Neural progenitor cell (in vitro differentiated cells): ENCODE data around the gene TMEM178B. TPM values are rescaled to one million over a fixed set of nuclear protein-coding genes. Genes with fewer than 3 reads are reported as not detected.

ENCODE experiments used
- DNase-seq: peaks from one replicate; pipeline ENCODE4 v3.0.0-alpha.2; 2016; ENCODE audit warnings: low spot score
- H2AFZ ChIP-seq: fragments of 200-600 bp; sonication (generic); replicated peaks from 2 replicates; pipeline ENCODE4 v1.6.1; 2016; ENCODE audit warnings: antibody characterized with exemption
- H3F3A ChIP-seq: fragments of 200-600 bp; sonication (generic); 2 replicates; pipeline ENCODE4 v1.6.1; 2016; ENCODE audit warnings: antibody characterized with exemption, low read depth
- H3K27ac ChIP-seq: fragments of 200-600 bp; sonication (generic); 2 replicates; pipeline ENCODE4 v1.5.1; 2016; ENCODE audit warnings: mild to moderate bottlenecking
- H3K27me3 ChIP-seq: fragments of 200-600 bp; sonication (generic); 2 replicates; pipeline ENCODE4 v1.6.1; 2016; ENCODE audit warnings: mild to moderate bottlenecking, moderate library complexity
- H3K36me3 ChIP-seq: fragments of 200-600 bp; sonication (generic); 2 replicates; pipeline ENCODE4 v1.5.1; 2016
- H3K4me1 ChIP-seq: fragments of 200-600 bp; sonication (generic); 2 replicates; pipeline ENCODE4 v1.6.1; 2016; ENCODE audit warnings: mixed run types
- H3K4me2 ChIP-seq: fragments of 200-600 bp; sonication (generic); 2 replicates; pipeline ENCODE4 v1.6.1; 2016
- H3K4me3 ChIP-seq: fragments of 200-600 bp; sonication (generic); 2 replicates; pipeline ENCODE4 v1.5.1; 2016
- H3K79me2 ChIP-seq: fragments of 200-600 bp; sonication (generic); 2 replicates; pipeline ENCODE4 v1.6.1; 2016; ENCODE audit warnings: low read depth
- H3K9ac ChIP-seq: fragments of 200-600 bp; sonication (generic); 2 replicates; pipeline ENCODE4 v1.6.1; 2016
- H3K9me3 ChIP-seq: fragments of 200-600 bp; sonication (generic); 2 replicates; pipeline ENCODE4 v1.5.1; 2016; ENCODE audit warnings: low read depth
- H4K20me1 ChIP-seq: fragments of 200-600 bp; sonication (generic); 2 replicates; pipeline ENCODE4 v1.6.1; 2016; ENCODE audit warnings: low read depth
- H3K27ac Mint-ChIP-seq: 3 replicates; pipeline ENCODE4 v1.8.0; 2021; ENCODE audit warnings: mixed read lengths
- H3K27me3 Mint-ChIP-seq: 2 replicates; pipeline ENCODE4 v1.8.0; 2022; ENCODE audit warnings: low read depth, mild to moderate bottlenecking, inconsistent platforms, moderate library complexity, mixed read lengths; ENCODE audit not compliant: insufficient read depth
- H3K36me3 Mint-ChIP-seq: 3 replicates; pipeline ENCODE4 v1.8.0; 2021; ENCODE audit warnings: mixed read lengths
- H3K4me1 Mint-ChIP-seq: 3 replicates; pipeline ENCODE4 v1.8.0; 2021; ENCODE audit warnings: mixed read lengths
- H3K4me3 Mint-ChIP-seq: 3 replicates; pipeline ENCODE4 v1.8.0; 2021; ENCODE audit warnings: mild to moderate bottlenecking, moderate library complexity, mixed read lengths
- H3K9me3 Mint-ChIP-seq: 3 replicates; pipeline ENCODE4 v1.8.0; 2020; ENCODE audit warnings: mixed read lengths
- CTCF ChIP-seq: fragments of 200-600 bp; sonication (generic); IDR thresholded peaks from 2 replicates; pipeline ENCODE4 v1.5.1; 2017; ENCODE audit warnings: antibody characterized with exemption, mild to moderate bottlenecking
- EZH2 ChIP-seq: fragments of 200-600 bp; sonication (generic); IDR thresholded peaks from 2 replicates; pipeline ENCODE4 v1.6.1; 2017; ENCODE audit warnings: antibody characterized with exemption, mild to moderate bottlenecking, moderate library complexity
- EZH2phosphoT487 ChIP-seq: fragments of 200-600 bp; sonication (generic); IDR thresholded peaks from 2 replicates; pipeline ENCODE4 v1.6.1; 2017; ENCODE audit warnings: antibody characterized with exemption
- total RNA-seq: library from RNA; depleted of rRNA; stranded (reverse); fragments of >200 nt; gene quantifications from 2 replicates; pipeline ENCODE4 v1.2.3, GENCODE V29; 2015; ENCODE audit warnings: low replicate concordance

TMEM178B gene
- total RNA-seq, 1 donor from 2014 or later = 2.9 TPM

- H3K4me2 ChIP-seq = no peak overlapping the region
- H3K27me3 ChIP-seq = no peaks in the 10 kb centered on the region
- H3K4me3 Mint-ChIP-seq = no peak overlapping the region
- H3K27ac ChIP-seq = no peak overlapping the region
- peaks cover under 1% of the 10 kb centered on the region for H3K4me1 ChIP-seq
- H3K79me2 ChIP-seq = no peaks in the 10 kb centered on the region
- H3K27me3 Mint-ChIP-seq = peaks cover 2% of the 10 kb centered on the region
- H3F3A ChIP-seq = peaks cover under 1% of the 10 kb centered on the region
- DNase-seq = no peak
- H3K27ac Mint-ChIP-seq = no peak overlapping the region
- no peak overlapping the region for H3K4me3 ChIP-seq
- H3K4me1 Mint-ChIP-seq = peaks cover 2% of the 10 kb centered on the region
- no peaks in the 10 kb centered on the region for H3K36me3 Mint-ChIP-seq
- no peaks in the 10 kb centered on the region for H3K9me3 Mint-ChIP-seq
- no peaks in the 10 kb centered on the region for H3K9me3 ChIP-seq
- no peaks in the 10 kb centered on the region for H3K36me3 ChIP-seq
- H3K9ac ChIP-seq = no peak overlapping the region
- TF ChIP-seq EZH2 (no peak), EZH2phosphoT487 (no peak), CTCF (no peak)
- no peaks in the 10 kb centered on the region for H4K20me1 ChIP-seq
- no peak overlapping the region for H2AFZ ChIP-seq
These were observed 275.5 kb downstream of the TMEM178B start for GRCh38 chr7:141349338-141349737.

GRCh38 chr7:141349804-141350203, 275.9 kb downstream of the TMEM178B start:
- H3K4me1 Mint-ChIP-seq = peaks cover 7% of the 10 kb centered on the region
- no peaks in the 10 kb centered on the region for H3K36me3 Mint-ChIP-seq
- H3K9me3 Mint-ChIP-seq = no peaks in the 10 kb centered on the region
- no peak overlapping the region for H3K4me3 ChIP-seq
- peaks cover 5% of the 10 kb centered on the region for H3F3A ChIP-seq
- H3K4me2 ChIP-seq = no peak overlapping the region
- no peak overlapping the region for H3K27ac ChIP-seq
- H3K27ac Mint-ChIP-seq = no peak overlapping the region
- H3K79me2 ChIP-seq = no peaks in the 10 kb centered on the region
- H4K20me1 ChIP-seq = no peaks in the 10 kb centered on the region
- DNase-seq = no peak
- peaks cover 6% of the 10 kb centered on the region for H3K27me3 Mint-ChIP-seq
- H2AFZ ChIP-seq = no peak overlapping the region
- no peak overlapping the region for H3K9ac ChIP-seq
- H3K36me3 ChIP-seq = no peaks in the 10 kb centered on the region
- H3K4me1 ChIP-seq = peaks cover 6% of the 10 kb centered on the region
- H3K9me3 ChIP-seq = no peaks in the 10 kb centered on the region
- TF ChIP-seq CTCF = no peak
- no peak for TF ChIP-seq EZH2
- no peak for TF ChIP-seq EZH2phosphoT487
- no peaks in the 10 kb centered on the region for H3K27me3 ChIP-seq
- H3K4me3 Mint-ChIP-seq = no peak overlapping the region

GRCh38 chr7:141351175-141351574, 277.3 kb downstream of the TMEM178B start:
- no peaks in the 10 kb centered on the region for H3K79me2 ChIP-seq
- H3K27me3 Mint-ChIP-seq = peaks cover 4% of the 10 kb centered on the region
- no peak overlapping the region for H3K27ac Mint-ChIP-seq
- peaks cover 13% of the 10 kb centered on the region for H3K4me1 Mint-ChIP-seq
- no peak for TF ChIP-seq EZH2phosphoT487
- TF ChIP-seq CTCF = no peak
- TF ChIP-seq EZH2 = no peak
- no peaks in the 10 kb centered on the region for H3K36me3 Mint-ChIP-seq
- H3F3A ChIP-seq = peaks cover 8% of the 10 kb centered on the region
- H3K27me3 ChIP-seq = no peaks in the 10 kb centered on the region
- H3K9ac ChIP-seq = no peak overlapping the region
- H3K4me3 ChIP-seq = no peak overlapping the region
- no peaks in the 10 kb centered on the region for H4K20me1 ChIP-seq
- no peak overlapping the region for H3K4me2 ChIP-seq
- H3K36me3 ChIP-seq = no peaks in the 10 kb centered on the region
- no peaks in the 10 kb centered on the region for H3K9me3 ChIP-seq
- H3K4me3 Mint-ChIP-seq = no peak overlapping the region
- DNase-seq = no peak
- no peak overlapping the region for H3K27ac ChIP-seq
- H2AFZ ChIP-seq = no peak overlapping the region
- H3K9me3 Mint-ChIP-seq = no peaks in the 10 kb centered on the region
- peaks cover 12% of the 10 kb centered on the region for H3K4me1 ChIP-seq
